Right lobe of liver (tissue), 6 donors: ENCODE data around the gene POLE2. TPM values are rescaled to one million over a fixed set of nuclear protein-coding genes. Genes with fewer than 3 reads are reported as not detected.

Experiments
- ATAC-seq, 4 donors: fragments of 200-7000 bp; cut with Tn5 transposase; one replicate each; pipeline ENCODE4 v1.9.1; 2020; ENCODE audit warnings: mild to moderate bottlenecking in 4 of 4, moderate library complexity in 4 of 4
- DNase-seq, 3 donors: peaks; one replicate each; pipeline ENCODE4 v3.0.0-alpha.2; 2020
- H3K27ac ChIP-seq, 3 donors: fragments of 200-600 bp; one replicate each; pipeline ENCODE4 v1.8.0; 2022
- H3K27me3 ChIP-seq, 2 donors: fragments of 200-600 bp; one replicate each; pipeline ENCODE4 v1.8.0; 2022
- H3K36me3 ChIP-seq, 4 donors: fragments of 200-600 bp; sonication (generic) in 1 of 4; one replicate each; pipeline versions ENCODE4 v1.5.1 to v1.8.0; 2017 to 2022; ENCODE audit warnings: control low read depth in 1 of 4
- H3K4me1 ChIP-seq, 4 donors: fragments of 200-600 bp; sonication (generic) in 1 of 4; one replicate each; pipeline versions ENCODE4 v1.5.1 to v1.8.0; 2017 to 2022; ENCODE audit warnings: control low read depth in 1 of 4
- H3K4me3 ChIP-seq, 3 donors: fragments of 200-600 bp; one replicate each; pipeline ENCODE4 v1.8.0; 2022
- H3K9me3 ChIP-seq, 4 donors: fragments of 200-600 bp; sonication (generic) in 1 of 4; one replicate each; pipeline versions ENCODE4 v1.5.1 to v1.8.0; 2017 to 2022; ENCODE audit warnings: control low read depth in 1 of 4
- POLR2A ChIP-seq: fragments of 450-650 bp; IDR thresholded peaks from one replicate; pipeline ENCODE4 v1.6.1; 2017; ENCODE audit warnings: antibody characterized with exemption, mild to moderate bottlenecking
- WGBS: methylation state at CpG from one replicate; pipeline ENCODE4 v1.1.6; 2018; ENCODE audit warnings: low coverage, low lambda C conversion rate; ENCODE audit not compliant: insufficient coverage; ENCODE audit errors: missing lambda C conversion rate; 5-methylcytosine and 5-hydroxymethylcytosine counted together
- intact Hi-C, 2 donors: fragments of 100-400 bp; cut with DNase I; formaldehyde crosslinking; loops; one replicate each; pipeline versions ENCODE4 v1.11.2 to v1.14.1; 2022
- total RNA-seq, 6 experiments: library from RNA; depleted of rRNA in 2 of 6; stranded (reverse); fragments of >200 nt in 2 of 6; fragmentation: NEBNext Ultra II Directional in 3 of 6; extraction: Animal tissue kit (Norgen Biotek cat#: 25700) in 3 of 6; gene quantifications; one replicate each; pipeline versions ENCODE4 v1.1.0 to v1.2.4, GENCODE V29; 2016 to 2023
- TF ChIP-seq, protein P1 (sequence below), 4 donors: fragments of 200-600 bp in 3 of 4; fragments of 450-650 bp in 1 of 4; IDR thresholded peaks; one replicate each; pipeline versions ENCODE4 v1.5.1 to v1.8.0; 2016 to 2022; ENCODE audit warnings: antibody characterized with exemption in 4 of 4, mild to moderate bottlenecking in 2 of 4
- donor health status: DM: no; HTN: yes; CAD: no.
- donor health status: DM: no; HTN: no; CAD: no.
- donor health status: DM: no; HTN: no; CAD: no.
- donor health status: DM: no; HTN: yes; CAD: no.
- donor health status: DM: no; HTN: yes; CAD: no.

POLE2 gene
- total RNA-seq, 6 experiments from 2014 or later, result 0.73 to 9.0 (median 4.2) TPM

GRCh38 chr14:49641697-49642129 lies 46.3 kb downstream of the POLE2 start:
- WGBS, result 33% methylated on average over 8 of the region's 8 CpGs
- H3K27ac ChIP-seq, result peak overlapping the region; percentile 35 to 86 (median 78)
- peak; percentile 7 for TF ChIP-seq POLR2A
- TF ChIP-seq, protein P1, sequence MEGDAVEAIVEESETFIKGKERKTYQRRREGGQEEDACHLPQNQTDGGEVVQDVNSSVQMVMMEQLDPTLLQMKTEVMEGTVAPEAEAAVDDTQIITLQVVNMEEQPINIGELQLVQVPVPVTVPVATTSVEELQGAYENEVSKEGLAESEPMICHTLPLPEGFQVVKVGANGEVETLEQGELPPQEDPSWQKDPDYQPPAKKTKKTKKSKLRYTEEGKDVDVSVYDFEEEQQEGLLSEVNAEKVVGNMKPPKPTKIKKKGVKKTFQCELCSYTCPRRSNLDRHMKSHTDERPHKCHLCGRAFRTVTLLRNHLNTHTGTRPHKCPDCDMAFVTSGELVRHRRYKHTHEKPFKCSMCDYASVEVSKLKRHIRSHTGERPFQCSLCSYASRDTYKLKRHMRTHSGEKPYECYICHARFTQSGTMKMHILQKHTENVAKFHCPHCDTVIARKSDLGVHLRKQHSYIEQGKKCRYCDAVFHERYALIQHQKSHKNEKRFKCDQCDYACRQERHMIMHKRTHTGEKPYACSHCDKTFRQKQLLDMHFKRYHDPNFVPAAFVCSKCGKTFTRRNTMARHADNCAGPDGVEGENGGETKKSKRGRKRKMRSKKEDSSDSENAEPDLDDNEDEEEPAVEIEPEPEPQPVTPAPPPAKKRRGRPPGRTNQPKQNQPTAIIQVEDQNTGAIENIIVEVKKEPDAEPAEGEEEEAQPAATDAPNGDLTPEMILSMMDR (IDR thresholded peaks at IDR 0.05), result no peak
- peaks cover 0 to 6% (median 2%) of the 10 kb centered on the region in 4 donors for H3K36me3 ChIP-seq
- no peaks in the 10 kb centered on the region for H3K27me3 ChIP-seq
- peaks cover 0 to 47% (median 16%) of the 10 kb centered on the region in 4 donors for H3K4me1 ChIP-seq
- peak overlapping the region in 1 of 3 donors; percentile 2 for H3K4me3 ChIP-seq
- H3K9me3 ChIP-seq, result no peaks in the 10 kb centered on the region
- ATAC-seq (peak; percentile 93 to 96 (median 94)), DNase-seq (peak; percentile 63 to 91 (median 83))
- intact Hi-C loops, result loop anchor here in 1 of 2 donors (10.0 kb wide), 1 partner anchor 123 kb away; the partner anchor contains the start of gene KLHDC2

- H3K4me1 ChIP-seq, result peaks cover 0 to 56% (median 16%) of the 10 kb centered on the region in 4 donors
Observed at GRCh38 chr14:49640540-49641417, 47.2 kb downstream of the POLE2 start.

DNA sequence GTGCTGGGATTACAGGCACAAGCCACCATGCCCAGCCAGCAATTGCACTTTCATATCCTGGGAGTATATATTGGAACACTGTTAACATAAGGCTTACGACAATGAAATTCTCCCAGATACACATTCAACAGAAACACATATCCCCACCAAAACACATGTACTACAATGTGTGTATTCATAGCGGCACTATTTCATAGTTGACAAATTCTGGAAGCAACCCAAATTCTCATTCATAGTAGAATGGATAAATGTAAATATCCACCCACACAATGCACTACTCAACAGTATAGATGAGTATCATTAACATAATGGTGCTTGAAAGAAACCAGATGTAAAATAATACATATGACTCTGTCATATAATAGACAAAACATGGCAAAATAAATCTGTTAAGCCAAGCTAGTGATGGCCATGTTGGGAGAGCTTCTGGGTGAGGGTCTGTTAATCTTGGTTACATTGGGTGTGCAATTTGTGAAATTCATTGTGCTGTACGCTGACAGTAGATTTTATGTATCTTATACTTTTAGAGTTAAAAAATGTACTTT lies 50.4 kb downstream of the POLE2 start:
- no peaks in the 10 kb centered on the region for H3K27me3 ChIP-seq
- no peak for ATAC-seq
- no peak for DNase-seq
- H3K36me3 ChIP-seq, result peaks cover 0 to 6% (median 2%) of the 10 kb centered on the region in 4 donors
- no peak overlapping the region for H3K4me3 ChIP-seq
- intact Hi-C loops, result loop anchor here in 1 of 2 donors (10.0 kb wide), 1 partner anchor 127 kb away; the partner anchor contains the start of gene KLHDC2
- no peak overlapping the region for H3K27ac ChIP-seq
- 93% methylated on average over 3 of the region's 3 CpGs for WGBS
- no peak for TF ChIP-seq POLR2A
- H3K9me3 ChIP-seq, result no peaks in the 10 kb centered on the region
- peaks cover 0 to 47% (median 12%) of the 10 kb centered on the region in 4 donors for H3K4me1 ChIP-seq

More at GRCh38 chr14:49640540-49641417, 47.2 kb downstream of the POLE2 start:
- TF ChIP-seq, protein P1 (IDR thresholded peaks at IDR 0.05), result no peak
- no peak for TF ChIP-seq POLR2A
- no peaks in the 10 kb centered on the region for H3K27me3 ChIP-seq
- 31% methylated on average over 7 of the region's 7 CpGs for WGBS
- peak overlapping the region in 2 of 3 donors; percentile 78 to 86 for H3K27ac ChIP-seq
- peaks cover 0 to 6% (median 2%) of the 10 kb centered on the region in 4 donors for H3K36me3 ChIP-seq
- DNase-seq, result no peak
- no peaks in the 10 kb centered on the region for H3K9me3 ChIP-seq
- peak overlapping the region in 1 of 3 donors; percentile 2 for H3K4me3 ChIP-seq
- intact Hi-C loops, result loop anchor here in 1 of 2 donors (10.0 kb wide), 1 partner anchor 124 kb away; the partner anchor contains the start of gene KLHDC2
- ATAC-seq, result peak; percentile 33 to 47 (median 38)

GRCh38 chr14:49636866-49637265 lies 51.1 kb downstream of the POLE2 start:
- Histone ChIP-seq H3K27ac (peak overlapping the region in 1 of 3 donors; percentile 97), H3K4me1 (peaks cover 0 to 48% (median 11%) of the 10 kb centered on the region in 4 donors), H3K9me3 (no peaks in the 10 kb centered on the region), H3K36me3 (peaks cover 0 to 6% (median 2%) of the 10 kb centered on the region in 4 donors), H3K4me3 (no peak overlapping the region), H3K27me3 (no peaks in the 10 kb centered on the region)
- ATAC-seq (no peak), DNase-seq (no peak)
- 86% methylated on average over 1 of the region's 1 CpG for WGBS
- intact Hi-C loops, result loop anchor here in 1 of 2 donors (10.0 kb wide), 1 partner anchor 128 kb away; the partner anchor contains the start of gene KLHDC2
- TF ChIP-seq POLR2A, result no peak
- TF ChIP-seq, protein P1 (IDR thresholded peaks at IDR 0.05), result no peak
